Stimulated activated CD4-positive, alpha-beta T cell treated with anti-CD3 and anti-CD28 coated beads, Interleukin-15, amount 100 ng/mL, for 1 hour (primary cell): Measurements from ENCODE around the gene WDR64.
"Not testable (repeated sequence)": the region's sequence is repeated elsewhere in the genome, so short reads cannot be mapped to it uniquely, and the experiment has no call there.

Experiments used
- DNase-seq, 2 donors: peaks; one replicate each; pipeline ENCODE4 v3.0.0-alpha.2; 2020; ENCODE audit warnings: low read depth in 1 of 2, low spot score in 1 of 2

Gene WDR64

DNA sequence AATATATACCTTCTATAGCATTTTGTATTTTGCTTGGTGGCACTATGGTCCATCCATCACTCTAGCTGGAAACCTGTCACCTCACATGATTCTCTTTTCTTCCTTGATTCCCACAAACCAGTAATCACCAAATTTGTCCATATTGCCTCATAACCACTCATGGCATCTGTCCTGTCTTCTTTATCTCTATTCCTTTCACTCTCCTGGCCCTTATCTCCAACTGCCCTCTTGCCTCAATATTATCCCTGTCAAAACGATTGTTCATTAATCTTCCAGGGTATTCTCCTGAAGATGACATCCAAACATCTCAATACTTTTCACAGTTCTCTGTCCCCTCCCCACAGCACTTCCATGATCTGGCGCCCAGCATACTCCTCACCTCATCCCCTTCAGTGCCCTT, 46.1 kb downstream of the WDR64 start:
- no peak for DNase-seq

DNA sequence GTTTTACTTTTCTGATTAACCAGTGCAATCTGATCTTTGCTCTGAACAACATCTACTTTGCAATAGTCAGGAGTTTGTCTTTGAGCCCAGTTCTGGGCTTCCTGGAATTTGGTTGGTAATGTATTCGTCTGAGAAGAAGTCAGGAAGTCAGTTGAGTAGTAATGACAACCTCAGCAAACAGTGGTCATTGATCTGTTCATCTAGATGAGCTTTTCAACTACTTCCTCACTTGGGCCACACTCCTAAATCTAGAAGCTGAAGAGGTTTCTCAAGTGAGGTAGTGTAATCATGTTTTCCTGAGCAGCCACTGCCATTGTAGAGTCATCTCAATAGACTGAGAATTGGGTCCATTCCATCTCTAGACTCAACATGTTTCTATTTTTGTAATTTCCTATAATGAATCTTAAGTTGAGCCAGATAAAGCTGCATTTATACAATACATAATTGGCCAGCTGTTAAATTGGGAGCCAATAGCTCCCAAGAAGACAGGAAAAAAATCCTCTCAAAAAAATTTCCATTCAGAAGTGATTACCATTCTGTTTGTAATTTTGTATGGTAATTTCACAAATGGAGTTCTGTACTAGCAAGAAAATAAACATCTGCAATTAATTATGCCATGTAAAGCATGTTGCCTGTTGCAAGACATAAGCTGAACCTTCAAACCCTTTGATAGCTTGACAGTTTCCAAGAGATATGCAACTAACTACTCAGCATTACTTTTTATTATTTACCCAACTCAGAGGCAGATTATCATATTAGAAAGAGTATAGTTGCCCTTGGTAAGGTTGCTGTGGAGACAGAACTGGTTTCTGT, 49.6 kb downstream of the WDR64 start:
- DNase-seq = no peak

DNA sequence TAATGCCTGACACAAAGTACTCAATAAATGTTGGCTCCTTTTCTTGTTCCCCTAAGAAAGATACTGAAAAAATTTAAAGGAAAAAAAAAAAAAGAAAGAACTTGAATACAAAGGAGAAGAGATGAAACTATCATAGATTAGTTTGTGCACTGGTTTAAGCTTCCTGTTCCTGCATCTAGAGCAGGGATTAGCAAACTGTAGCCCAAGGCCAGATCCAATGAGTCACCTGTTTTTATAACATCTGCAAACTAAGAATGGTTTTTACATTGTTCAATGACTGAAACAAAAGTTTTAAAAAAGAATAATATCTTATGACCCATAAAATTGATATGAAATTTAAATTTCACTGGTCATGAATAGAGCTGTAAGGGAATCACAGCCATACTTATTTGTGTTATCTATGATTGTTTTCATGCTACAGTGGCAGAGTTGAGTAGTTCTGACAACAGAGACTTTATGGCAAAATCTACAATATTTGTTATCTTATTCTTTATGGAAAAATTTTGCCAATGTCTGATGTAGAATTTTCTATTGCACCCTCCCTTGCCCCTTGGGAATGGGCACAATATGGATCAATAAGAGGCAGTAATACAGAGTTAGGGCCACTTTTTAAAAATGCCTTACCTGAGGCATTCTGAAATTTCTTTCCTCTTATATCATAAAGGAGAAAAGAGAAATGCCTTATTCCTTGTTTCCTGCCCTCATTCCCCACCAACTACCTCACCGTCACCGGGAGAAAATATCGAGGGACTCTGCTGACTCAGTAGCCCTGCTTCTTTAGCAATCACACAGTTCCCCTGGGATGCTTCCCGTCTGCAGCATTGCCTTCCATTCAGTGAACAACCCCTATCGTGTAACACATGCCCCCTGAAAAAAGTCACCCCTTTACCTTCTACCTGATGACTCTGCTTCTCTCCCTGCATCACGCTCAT, 50.6 kb downstream of the WDR64 start:
- DNase-seq = no peak

DNA sequence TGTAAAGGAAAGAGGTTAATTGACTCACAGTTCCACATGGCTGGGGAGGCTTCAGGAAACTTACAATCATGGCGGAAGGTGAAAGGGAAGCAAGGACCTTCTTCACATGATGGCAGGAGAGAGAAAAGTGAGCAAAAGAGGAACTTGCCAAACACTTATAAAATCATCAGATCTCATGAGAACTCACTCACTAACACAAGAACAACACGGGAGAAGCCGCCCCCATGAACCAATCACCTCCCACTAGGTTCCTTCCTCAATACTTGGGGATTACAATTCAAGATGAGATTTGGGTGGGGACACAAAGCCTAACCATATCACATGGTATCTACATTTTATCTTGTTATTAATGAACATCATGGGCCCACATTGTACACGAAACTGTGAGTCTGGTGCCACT, 51.7 kb downstream of the WDR64 start:
- not testable (repeated sequence) for DNase-seq

DNA sequence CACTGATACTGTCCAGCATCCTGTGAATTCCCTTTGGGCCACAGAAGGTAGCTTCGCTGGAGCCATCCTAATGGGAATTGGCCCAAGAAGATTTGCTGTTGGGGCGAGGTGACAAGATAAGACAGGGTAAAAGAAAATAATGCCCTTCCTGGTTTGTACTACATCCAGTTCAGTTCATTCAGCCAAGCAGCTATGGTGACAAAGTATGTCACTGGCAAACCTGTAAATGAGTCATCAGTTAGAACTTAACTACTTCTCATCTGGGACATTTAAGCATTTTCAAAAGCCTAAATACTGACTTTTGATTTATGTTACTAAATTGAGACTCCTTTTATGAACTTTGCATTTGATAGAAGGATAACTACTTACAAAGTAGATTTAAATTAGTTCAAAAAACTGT, 54.2 kb downstream of the WDR64 start:
- no peak for DNase-seq

DNA sequence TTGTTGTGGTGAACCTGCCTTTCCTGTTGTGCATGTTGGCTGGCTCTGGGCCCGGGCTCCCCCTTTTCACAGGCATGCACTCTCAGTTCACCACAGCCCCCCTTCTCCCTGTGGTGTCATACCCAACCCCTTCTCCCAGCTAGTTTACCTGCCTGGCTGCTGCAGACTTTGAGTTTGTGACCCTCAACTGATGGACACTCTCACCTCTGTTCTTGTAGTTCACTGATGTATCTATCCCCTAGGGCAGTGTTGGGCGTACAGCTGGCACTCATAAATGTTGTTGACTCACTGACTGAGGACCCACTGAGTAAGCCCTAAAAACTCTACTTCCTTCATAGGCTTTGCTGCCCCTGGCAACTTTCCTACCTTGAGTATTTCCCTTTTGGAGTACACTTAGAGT, 54.9 kb downstream of the WDR64 start:
- no peak for DNase-seq

DNA sequence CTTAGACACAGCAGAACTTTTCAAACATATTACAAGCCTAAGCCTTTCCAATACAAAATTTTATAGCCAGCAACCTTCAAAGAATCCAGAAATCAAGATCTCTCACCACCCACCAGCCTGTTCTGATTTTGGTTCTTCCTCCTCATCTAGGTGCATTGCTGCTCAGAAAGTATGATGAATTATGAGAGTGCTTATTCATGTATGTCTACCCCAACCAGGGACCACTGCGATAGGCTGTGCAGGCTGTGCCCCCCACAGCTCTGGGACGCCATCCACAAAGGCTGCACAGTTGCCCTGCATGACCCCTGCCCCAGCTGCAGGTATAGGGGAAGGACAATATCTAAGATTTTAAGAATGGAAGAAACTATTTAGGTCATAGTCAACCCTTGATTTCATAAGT, 55.4 kb downstream of the WDR64 start:
- DNase-seq = no peak

DNA sequence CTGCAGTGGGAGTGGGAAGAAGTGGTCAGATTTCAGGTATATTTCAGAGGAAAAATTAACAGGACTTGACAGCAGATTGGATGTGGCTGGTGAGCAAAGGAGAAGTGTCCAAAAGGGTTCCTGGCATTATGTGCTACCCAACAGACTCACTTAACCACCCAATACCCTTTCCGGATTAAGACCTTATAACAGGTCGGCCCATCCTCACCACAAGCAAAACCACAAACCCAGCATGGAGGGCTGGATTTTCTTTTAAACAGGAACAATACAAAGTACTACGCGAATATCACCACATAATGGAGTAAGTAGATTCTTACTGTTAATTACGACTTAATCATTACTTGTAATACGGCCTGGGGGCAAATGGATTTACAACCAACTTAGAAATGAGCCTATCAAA, 59.2 kb downstream of the WDR64 start:
- DNase-seq = no peak

DNA sequence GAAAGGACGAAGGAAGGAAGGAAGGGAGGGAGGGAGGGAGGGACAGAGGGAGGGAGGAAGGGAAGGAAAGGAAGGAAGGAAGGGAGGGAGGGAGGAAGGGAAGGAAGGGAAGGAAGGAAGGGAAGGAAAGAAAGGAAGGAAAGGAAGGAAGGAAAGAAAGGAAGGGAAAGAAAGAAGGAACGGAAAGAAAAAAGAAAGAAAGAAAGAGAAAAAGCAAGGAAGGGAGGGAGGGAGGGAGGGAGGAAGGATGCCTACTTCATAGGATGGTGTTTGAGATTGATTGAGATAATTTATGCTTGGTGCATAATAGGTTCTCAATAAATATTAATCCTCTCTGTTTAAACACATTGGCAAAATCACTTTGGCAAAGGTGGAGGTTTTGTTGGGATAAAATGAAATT, 61.2 kb downstream of the WDR64 start:
- DNase-seq = no peak

DNA sequence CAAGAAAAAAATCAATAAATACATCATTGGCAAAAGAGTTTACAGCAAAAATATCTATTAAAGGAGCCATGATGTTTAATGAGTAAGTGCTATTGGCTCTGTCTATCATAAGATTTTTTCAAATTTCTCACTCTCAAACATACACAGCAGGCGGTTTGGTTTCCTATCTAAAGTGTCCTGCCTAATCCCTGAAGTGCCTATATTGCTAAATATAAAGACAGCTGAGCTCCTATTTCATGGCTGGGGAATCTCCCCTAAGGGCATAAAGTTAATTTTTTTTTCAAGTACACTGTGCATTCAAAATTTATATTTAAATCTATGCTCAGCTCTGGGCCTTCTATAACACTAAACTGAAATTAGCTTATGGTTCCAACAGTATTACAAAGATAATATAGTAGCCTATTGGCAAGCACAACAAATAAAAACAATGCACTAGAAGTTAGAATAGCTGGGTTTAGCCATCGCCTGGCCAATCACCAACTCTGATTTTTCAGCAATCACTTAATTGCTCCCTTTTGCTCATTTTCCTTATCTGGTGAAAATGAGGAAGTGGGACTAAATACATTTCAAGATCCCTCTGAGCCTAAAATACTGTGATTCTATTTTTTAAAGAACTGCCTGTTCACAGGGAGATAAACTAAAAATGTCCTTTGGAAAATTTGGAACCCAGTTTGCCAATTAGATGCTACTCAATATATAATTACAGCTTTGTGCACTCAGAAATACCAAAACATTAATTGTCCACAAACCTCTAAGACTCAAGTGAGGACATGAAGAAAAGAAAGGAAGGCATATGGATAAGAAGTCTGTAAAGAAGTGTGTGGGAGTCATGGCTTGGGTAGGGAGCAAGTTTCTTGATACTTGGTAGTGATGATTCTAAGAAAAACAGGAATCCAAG, 62.5 kb downstream of the WDR64 start:
- DNase-seq = no peak

DNA sequence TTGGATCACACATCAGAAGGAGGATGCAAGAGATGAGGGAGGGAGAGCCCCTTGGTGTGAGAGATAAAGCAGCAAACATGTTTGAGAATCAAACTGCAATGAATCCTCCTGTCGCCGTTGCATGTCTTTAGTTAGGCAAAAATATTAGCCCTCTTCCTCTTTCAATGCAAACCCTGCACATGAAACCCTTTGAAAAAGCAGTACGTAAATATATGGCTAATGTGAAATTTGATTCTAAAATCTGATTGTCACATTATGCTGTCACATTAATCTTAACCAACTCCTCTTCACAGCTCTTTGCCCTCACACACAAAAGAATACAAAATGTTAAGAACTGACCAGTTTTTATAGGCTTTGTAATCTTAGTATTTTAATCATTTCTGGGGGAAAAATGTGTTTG, 63.4 kb downstream of the WDR64 start:
- no peak for DNase-seq

DNA sequence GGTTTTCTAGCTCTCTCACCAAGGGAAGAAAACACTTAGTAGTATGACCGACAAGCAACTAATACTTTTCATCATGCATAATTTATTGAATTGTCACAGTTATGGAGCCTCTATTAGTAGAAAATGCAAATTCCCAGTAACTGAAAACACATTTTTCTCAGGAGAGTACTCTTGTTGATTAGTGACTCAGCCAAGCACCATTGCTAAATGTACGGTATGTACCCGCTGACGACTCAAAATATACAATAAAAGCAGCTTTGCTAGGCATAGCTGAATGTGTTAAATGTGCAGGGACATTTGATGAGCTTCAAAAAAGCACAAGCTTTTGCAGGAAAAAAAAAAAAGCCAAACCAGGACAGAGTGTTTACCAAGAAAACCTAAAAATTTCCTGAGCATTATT, 63.9 kb downstream of the WDR64 start:
- DNase-seq = no peak

DNA sequence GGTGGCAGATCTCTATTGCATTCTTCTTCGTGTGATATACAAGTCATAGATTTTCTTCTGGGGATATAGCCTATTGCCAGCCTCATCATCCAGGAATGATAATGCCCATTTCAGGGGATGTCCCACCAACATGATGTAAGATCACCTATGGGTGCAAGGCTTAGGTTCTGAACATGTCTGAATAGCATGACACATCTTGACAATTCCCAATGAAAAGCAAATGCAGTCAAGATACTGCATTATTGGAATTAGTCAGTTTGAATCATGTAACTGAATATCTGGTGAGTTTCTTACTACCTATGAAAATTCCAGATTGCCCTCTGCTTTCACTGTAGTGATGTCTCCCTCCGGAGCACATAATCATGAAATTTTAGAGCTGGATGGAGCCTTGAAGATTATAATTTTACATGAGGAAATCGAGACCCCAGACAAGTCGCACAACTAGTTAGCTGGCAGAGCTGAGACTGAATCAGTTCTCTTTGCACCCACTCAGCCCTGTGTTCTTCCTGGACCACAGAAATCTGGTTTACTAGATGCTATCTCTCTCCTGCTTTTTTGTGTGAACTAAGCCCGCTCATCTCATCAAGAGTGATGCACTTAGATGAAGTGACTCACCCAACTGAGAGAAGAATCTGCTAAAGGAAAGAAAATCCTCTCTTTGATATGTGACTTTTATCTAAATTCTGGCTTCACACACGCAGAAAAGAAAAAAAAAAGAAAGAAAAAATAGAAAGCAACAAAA, 65.0 kb downstream of the WDR64 start:
- no peak for DNase-seq

DNA sequence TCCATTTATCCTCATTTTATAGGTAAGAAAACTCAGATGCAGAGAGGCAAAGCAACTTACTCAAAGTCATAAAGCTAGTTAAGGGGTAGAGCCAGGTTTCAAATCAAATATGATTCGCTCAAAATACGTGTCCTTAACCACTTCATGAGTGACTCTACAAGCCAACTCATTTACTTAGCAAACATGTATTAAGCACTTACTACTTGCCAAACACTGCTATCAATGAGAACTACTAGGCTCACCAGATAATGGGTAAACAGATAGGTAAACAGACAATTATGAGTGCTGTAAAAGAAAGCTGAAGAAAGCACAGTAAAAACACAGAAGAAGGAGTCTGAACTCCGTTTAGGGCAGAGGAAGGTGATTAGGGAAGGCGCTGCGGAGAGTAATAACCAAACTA, 65.9 kb downstream of the WDR64 start:
- DNase-seq = no peak

DNA sequence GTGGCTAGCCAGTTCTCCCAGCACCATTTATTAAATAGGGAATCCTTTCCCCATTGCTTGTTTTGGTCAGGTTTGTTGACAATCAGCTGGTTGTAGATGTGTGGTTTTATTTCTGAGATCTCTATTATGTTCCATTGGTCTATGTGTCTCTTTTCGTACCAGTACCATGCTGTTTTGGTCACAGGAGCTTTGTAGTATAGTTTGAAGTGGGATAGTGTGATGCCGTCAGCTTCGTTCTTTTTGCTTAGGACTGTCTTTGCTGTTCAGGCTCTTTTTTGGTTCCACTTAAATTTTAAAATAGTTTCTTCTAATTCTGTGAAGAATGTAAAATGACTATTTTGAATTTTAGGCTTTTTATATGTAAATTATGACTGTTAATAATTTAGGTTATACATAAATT, 68.9 kb downstream of the WDR64 start:
- DNase-seq = no peak

DNA sequence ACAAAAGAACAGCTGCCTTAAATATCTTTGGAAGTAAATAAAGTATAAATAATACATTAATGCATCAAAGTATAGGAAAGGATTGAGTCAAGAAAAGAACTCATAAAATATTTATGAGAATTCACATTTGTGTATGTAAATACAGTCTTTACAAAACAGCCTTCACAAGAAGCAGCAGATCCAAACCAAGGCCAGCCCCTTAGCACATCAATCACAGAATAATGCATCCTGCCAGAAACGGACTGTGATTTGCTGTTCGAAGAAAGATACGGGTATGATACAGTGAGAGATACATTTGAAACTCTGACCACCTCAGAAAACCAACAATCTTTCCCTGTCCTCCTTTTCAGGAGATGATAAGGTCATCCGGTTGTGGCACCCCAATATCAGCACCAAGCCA, 70.9 kb downstream of the WDR64 start:
- no peak for DNase-seq

DNA sequence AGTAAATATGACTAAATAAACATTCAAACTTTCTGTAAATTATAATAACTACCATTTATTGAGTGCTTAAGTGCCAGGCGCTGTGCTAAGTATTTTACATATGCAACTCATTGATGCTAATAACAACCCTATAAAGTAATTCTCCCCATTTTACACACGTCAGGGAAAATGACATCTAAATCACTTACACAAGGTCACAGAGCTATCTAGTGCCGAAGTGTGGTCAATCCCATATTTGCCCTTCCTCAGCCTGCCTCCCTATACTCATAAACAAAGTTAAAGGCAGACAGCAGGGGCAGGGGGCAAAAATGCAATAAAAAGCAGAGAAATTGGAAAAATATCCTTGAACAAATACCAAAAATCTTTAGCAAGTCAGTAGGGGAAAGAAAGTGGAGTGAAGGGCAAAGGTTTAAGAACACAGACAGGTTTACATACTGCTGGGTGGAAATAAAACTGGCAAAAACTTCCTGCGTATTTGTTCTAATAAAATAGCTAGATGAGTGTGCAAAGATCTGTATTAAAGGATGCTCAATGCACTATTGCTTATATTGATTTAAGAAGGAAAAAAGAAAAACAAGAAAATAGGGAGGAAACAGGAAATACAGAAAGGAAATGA, 72.8 kb downstream of the WDR64 start:
- DNase-seq = no peak

DNA sequence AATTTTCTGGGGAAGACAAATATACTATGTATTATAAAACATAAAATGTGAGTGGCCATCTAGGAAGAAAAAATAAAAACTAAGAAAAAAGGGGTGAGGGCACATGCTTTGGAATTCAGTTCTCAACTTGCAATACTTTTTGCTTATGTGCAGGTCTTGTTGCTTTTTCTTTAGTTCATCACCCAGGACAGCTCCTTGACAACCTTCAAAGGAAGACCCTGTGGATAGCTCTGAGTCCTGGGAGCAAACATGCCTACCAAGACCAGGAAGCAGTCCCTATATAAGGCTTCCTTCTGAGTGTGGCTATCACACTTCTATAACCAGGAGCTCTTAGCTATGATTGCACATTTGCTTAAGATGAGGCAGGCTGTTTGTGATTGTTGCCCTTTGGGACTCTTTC, 78.0 kb downstream of the WDR64 start:
- DNase-seq = no peak

DNA sequence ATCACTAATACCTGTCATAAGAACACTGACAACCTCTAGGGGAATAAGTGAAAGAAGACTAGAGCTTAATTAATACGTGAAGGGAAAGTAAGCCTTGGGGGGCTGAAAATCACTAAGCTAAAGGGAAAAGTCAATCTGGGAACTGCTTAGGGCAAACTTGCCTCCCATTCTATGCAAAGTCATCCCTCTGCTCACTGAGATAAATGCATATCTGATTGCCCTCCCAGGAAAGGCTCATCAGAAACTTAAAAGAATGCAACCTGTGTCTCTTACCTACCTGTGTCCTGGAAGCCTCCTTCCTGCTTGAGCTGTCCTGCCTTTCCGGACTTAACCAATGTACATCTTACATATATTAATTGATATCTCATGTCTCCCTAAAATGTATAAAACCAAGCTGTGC, 81.8 kb downstream of the WDR64 start:
- DNase-seq = no peak

DNA sequence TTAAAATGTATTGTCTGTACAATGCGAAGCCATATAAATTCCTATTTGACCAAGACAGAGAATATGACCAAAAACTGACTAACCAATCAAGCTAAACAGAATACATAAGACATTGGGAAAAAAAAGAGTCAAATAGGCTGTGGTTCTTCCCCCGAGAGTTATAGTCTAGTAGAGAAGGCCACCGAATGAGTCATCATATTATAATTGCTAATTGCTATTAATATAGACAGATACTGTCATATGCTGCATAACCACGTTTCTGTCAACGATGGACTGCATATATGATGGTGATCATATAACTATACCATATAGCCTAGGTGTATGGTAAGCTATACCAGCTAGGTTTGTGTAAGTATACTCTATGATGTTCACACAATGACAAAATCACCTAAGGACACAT, 82.5 kb downstream of the WDR64 start:
- no peak for DNase-seq
